ENCODE measurements around the gene CPSF7.

DNA sequence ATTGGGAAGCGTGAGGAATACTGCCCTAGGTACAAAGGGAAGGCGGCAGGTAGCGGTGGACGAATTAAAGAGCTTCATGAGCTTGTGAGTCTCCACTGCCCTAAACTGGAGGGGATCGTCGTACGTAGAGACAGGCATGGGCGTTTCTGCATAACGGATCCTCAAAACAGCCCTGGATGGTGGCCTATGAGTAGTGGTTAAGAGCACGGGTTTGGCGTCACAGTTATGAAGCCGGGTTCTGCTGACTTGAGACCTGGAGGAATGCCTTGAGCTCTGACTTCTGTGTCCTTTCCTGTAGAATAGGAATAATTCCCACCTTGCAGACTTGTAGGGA is 67.3 kb downstream of the CPSF7 start:
- TF ChIP-seq, protein P1, sequence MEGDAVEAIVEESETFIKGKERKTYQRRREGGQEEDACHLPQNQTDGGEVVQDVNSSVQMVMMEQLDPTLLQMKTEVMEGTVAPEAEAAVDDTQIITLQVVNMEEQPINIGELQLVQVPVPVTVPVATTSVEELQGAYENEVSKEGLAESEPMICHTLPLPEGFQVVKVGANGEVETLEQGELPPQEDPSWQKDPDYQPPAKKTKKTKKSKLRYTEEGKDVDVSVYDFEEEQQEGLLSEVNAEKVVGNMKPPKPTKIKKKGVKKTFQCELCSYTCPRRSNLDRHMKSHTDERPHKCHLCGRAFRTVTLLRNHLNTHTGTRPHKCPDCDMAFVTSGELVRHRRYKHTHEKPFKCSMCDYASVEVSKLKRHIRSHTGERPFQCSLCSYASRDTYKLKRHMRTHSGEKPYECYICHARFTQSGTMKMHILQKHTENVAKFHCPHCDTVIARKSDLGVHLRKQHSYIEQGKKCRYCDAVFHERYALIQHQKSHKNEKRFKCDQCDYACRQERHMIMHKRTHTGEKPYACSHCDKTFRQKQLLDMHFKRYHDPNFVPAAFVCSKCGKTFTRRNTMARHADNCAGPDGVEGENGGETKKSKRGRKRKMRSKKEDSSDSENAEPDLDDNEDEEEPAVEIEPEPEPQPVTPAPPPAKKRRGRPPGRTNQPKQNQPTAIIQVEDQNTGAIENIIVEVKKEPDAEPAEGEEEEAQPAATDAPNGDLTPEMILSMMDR (IDR thresholded peaks at IDR 0.05) = no peak
- TF ChIP-seq POLR2AphosphoS5 (IDR thresholded peaks at IDR 0.05) (no peak), POLR2A (IDR thresholded peaks at IDR 0.05) (no peak), EP300 (IDR thresholded peaks at IDR 0.05; ENCODE audit: low read depth) (no peak)

All from transverse colon (tissue), 4 donors.